SU-DHL-6 (cell line): ENCODE results near the gene AGPS.

ENCODE experiments used
- CTCF ChIP-seq: fragments of 200-600 bp; sonication (generic); IDR thresholded peaks from one replicate; pipeline ENCODE4 v1.5.1; 2017; ENCODE audit warnings: antibody characterized with exemption, mild to moderate bottlenecking, low read length, moderate library complexity; ENCODE audit not compliant: insufficient read depth, poor library complexity, severe bottlenecking
- EZH2phosphoT487 ChIP-seq: fragments of 200-600 bp; sonication (generic), shearing (Covaris generic); conservative IDR thresholded peaks from 2 replicates; pipeline ENCODE4 v1.6.1; 2018; ENCODE audit warnings: mild to moderate bottlenecking, antibody characterized with exemption, low read length, moderate library complexity, mixed read lengths

DNA sequence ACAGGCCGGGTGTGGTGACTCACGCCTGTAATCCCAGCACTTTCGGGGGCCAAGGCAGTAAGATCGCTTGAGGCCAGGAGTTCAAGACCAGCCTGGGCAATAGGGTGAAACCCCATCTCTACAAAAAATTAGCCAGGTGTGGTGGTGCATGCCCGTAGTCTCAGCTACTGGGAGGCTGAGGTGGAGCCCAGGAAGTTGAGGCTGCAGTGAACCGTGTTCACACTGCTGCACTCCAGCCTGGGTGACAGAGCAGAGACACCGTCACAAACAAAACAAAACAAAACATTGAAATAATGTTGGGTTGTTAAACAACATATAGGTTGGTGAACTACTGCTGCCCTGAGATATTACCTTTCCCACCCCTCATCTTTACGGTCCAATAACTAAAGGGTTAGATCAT, 48.8 kb upstream of the AGPS start:
- no peak for TF ChIP-seq EZH2phosphoT487
- TF ChIP-seq CTCF, result no peak
